Ramos (cell line): ENCODE data around the gene NEUROD2.

Source experiments
- in situ Hi-C: fragments of 300-500 bp; cut with MboI; formaldehyde crosslinking; loops from one replicate; pipeline ENCODE4 v1.14.3; 2022; ENCODE audit warnings: low sequenced_read_pairs; ENCODE audit not compliant: unreplicated experiment

NEUROD2 gene

DNA sequence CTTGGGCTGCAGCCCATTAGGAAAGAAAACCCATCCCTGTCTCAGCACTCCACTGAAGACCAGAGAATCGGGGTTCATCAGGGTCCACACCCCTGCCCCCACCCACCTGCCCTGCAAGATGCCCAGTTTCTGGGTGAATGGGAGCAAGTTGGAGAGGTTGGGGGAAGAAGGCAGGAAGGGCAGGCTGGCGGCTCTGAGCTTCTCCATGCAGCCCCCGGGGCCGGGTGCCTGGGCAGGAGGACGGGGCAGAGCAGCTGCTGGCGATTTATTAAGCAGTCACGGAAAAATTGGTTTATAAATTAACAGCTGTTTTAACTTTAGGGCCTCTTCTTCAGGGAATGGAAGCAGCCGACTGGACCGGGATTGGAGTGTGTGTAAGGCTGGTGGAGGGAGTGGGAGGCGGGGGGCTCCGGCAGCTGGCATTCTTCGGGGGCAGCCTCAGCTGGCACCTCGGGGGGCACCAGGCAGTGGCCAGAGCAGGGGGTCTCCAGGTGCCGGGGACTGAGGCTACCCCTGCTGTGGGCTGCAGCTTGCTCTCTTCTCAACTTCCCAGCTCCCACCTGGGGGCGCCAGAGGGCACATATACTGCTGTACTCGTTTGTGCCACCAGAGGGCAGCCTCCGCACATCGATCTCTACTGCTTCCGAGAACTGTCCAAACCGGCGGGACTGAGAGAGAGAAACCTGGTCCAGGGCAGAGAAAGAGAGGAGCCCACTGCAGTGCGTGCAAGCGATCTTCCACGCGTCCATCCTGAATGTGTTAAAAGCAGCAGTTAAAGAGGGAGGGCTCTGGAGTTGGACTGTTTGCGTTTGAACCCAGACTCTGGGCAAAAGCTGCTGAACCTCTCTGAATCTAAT is 14.0 kb upstream of the NEUROD2 start:
- in situ Hi-C loops, result no loop called here

DNA sequence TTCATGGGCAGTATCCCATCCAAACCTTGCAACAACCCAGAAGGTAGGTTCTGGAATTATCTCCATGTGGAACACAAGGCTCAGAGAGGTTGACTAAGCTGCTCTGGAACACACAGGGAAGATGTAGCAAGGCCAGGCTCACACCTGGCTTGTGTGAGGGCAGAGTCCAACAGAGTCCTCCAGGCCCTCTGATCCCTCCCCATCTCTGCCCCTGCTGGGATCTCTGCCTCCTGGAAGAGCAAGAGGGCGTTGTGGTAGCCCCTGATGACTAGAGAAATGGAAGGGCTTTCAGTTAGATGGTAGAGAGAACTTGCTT is 12.0 kb upstream of the NEUROD2 start:
- in situ Hi-C loops, result no loop called here

DNA sequence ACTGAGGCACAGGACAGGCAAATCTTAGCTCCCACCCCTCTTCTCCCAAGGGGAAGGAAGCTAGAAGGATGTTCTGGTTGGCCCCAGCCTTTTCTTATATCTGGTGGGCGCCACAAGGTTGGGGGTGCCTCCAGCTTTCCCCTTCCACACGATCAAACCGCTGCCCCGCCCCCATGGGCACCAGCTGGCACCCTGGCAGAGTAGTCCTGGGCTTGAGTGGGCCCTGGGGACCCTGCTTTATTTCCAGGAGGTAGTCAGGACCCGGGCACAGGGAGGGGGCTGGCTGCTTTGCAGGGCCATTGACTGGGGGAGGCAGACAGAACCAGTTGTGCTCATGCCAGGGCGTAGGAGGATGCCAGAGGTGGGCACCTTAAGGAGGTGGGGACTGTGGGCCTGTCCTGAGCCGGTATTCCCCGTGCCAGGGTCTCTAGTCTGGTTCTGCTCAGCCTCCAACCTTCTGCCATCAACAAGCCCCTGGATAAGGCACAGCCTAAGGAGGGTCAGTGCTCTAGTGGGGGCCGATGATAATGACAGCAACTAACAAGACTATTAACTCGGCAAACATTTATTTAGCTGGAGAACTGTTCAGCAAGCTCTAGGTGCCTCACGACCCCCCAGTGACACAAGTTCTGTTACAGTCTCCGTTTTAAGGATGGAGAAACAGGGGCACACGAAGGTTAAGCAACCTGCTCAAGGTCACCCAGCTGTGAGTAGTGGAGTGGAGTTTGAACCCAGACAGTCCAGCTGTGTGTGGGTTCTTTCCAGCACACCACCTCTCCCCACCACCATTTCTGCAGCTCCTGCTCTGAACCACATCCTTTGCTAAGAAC is 11.5 kb upstream of the NEUROD2 start:
- in situ Hi-C loops, result no loop called here

DNA sequence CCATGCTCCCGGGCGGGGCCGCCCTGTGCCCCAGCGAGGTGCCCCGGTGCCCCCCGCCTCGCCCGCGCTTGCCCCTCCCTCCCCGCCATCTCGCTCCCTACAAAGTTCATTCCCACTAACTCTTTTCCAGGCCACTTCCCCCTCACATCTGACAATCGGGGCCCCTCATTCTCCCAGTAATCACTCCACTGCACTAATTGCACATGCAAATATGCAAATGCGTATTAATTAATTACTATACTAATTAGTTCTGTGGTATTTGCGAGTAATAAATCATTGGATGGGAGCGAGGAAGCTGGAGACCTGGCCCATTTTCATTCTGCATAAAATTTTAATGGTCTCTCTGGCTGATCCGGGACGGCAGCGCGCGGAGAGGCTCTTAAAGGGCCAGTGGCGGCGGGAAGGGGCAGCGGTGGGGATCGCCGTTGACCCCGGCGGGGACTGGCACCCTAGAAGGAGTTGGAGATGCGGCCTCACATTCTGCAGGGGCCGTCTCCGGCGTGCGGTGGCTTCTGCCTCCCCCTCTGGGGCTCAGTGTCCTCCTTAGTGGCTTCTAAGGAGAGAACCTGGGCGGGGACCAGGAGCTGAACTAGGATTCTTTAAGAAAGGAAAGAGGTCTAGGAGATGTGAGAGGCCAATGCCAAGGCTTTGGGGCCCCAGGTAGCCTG is 10.7 kb upstream of the NEUROD2 start:
- in situ Hi-C loops, result no loop called here

DNA sequence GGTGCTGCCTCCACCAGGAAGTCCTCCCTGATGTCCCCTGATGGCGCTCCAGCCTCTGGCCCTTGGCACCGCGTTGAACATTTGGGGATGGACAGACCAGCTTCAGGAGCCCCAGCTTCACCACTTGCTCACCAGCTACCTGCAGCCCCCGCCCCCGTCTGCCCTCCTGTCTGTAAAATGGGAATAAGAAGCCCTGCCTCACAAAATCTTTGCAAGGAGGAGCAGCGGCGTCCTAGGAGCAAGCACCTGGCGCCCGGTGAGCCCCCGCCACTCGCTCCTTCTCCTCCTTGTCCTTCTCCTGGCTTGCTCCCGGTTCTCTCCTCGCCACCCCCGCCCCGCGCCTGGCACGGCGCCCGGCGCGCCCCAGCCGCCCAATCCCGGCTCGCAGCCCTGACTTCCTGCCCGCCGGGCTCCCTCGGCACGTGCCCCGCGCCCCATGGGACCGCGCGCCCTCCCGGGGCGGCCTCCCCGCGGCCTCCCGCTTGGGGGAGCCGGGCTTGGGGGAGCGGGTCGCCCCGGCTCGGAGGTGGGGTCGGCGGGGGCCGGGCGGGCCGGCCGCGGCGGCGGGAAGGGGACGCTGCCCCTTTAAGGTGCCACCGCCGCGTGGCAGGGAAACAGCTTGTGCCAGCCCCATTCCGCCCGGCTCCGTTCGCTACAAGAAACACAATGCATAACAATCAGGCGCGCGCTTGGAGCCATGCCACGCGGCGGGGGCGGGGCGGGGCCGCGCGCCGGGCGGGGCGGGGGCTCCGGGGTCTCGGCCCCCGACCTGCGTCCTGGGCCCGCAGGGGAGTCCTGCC is 9.9 kb upstream of the NEUROD2 start:
- in situ Hi-C loops, result no loop called here

DNA sequence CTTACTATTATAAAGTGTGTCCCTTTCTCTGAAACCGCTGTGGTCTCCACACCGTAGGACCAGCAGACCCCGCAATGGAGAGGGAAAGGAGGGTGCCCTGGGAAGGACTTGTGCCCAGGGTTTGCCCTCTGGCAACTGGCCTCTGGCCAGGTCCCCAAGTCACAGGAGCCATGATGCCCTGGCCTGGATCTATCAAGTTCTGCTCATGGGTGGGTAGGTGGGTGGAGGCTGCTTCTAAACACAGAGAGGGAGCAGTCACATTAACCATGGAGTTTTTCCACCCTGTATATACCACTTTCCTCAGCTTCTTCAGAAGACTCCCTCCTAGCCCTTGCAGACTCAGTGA is 9.4 kb upstream of the NEUROD2 start:
- in situ Hi-C loops, result no loop called here

DNA sequence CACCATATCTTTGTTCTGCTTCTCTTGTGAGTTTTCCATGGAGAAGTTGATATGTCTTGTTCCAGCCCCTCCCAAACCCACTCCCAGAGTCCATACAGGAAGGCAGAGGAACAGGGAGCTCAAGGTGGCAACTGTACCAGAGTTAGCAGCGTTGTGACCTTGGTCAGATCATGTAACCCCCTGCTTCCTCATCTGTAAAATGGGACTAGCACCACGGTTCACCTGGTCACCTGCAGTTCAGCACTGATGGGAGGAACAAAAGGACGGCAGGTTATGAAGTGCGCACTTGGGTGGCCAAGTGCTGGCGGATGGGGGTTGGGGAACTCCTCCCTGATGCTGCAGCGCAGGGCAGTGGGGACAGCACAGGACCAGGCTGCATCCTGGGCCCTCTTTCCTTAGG is 7.7 kb upstream of the NEUROD2 start:
- in situ Hi-C loops, result no loop called here

DNA sequence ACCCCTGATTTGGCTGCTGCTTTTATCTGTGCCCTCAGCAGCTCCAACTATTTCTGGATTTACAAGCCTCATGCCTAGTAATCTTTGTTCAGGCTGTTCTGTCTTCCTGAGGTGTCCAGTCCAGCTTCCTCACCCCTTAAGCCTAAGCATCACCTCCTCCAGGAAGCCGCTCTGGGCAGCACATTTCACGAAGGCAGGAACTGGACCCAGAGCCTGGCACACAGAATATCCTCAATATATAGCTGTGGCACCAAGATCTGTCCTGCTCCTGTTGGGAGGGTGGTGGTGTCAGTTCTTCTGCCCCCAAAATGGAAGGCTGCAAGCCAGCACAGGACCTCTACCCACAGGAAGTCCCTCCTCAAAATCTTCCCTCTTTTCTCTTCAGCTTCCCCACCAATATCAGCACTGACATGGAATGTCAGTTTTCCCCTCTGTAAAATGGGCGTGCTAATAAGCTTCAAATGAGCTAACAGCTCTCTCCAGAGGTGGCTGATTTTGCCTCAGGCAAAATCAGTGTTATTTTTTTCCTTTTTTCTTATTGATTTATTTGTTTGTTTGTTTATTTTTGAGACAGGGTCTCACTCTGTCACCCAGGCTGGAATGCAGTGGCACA is 6.9 kb upstream of the NEUROD2 start:
- in situ Hi-C loops, result no loop called here

DNA sequence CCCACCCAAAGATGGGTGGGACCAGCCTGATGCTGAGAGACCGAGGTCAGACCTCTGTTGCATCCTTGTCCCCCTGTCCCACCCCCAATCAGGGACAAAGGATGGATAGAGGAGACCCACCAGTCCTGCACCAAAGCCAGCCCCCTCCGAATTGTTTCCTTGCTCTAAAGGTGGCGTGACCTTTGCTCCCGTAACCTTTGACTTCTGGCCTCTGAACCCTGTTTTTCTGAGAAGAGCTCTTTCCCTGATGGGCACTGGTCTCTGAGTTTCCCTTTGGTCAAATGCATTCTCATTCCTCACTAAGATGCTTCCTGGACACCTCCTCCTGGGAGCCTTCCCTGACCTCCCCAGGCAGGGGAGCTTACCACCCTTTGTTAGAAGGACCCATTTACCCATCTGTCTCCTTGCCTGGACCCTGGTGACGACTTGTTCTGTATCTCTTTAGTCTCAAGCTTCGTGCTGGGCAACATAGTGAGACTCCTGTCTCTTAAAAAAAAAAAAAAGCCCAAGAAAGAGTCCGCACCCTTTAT is 5.3 kb upstream of the NEUROD2 start:
- in situ Hi-C loops, result no loop called here

DNA sequence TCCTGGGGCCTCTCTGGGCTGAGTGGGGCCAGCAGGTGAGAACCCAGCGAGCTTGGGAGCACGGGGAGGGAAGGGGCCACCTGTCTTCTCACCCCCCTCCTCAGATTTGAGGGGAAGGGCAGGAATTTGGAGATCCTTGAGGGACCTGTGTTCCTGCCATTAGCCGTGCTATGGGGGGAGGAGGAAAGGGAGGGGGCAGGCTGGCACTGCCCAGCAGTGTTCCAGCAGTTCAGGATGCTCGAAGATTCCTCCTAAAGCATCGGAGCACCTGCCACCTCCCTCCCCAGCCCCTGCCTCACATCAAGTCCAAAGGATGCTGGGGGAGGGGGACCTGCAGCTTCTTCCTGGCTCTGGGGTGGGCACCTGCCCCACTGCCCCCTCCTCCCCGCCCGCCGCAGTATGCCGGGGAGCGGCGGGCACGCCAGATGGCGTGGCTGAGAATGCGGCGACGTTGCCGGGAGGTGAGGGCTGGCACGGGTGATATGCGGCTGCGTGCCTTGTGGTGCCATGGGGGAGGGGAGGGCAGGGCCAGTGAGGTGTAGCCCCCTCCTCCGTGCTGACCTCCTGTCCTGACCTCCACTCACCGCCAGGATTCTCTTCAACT is 4.7 kb upstream of the NEUROD2 start:
- in situ Hi-C loops, result no loop called here

DNA sequence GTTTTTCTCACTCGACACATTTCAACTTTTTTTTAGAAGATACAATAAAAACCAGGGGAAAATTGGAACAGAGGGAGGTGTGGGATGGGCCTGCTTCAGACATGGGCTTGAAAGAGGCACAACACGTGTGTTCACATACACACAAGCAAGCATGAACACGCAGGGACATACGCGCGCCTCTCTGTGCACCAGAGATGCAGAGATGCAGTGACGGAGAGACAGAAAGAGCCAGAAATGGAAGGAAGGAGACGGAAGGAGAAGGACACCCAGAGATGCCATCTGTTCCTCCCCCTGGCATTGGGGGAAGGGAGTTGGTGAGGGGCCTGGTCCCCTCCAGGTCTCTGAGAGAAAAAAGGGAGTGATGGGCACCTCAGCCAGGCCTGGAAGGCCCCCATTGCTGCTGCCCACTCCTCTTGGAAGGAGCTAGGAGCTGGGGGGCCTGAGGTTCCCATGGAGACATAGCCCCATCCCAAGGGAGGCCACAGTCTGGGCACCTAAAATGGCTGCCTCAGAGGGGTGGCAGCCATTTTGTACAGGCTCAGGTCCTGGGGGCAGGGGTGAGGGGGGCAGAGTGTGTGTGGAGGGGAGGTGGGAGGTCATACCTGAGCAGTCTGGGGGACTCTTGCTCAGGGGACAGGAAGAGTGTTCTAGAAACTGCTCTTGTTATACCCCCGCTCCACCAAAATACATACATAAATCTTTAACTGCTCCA is 3.8 kb upstream of the NEUROD2 start:
- in situ Hi-C loops, result no loop called here

DNA sequence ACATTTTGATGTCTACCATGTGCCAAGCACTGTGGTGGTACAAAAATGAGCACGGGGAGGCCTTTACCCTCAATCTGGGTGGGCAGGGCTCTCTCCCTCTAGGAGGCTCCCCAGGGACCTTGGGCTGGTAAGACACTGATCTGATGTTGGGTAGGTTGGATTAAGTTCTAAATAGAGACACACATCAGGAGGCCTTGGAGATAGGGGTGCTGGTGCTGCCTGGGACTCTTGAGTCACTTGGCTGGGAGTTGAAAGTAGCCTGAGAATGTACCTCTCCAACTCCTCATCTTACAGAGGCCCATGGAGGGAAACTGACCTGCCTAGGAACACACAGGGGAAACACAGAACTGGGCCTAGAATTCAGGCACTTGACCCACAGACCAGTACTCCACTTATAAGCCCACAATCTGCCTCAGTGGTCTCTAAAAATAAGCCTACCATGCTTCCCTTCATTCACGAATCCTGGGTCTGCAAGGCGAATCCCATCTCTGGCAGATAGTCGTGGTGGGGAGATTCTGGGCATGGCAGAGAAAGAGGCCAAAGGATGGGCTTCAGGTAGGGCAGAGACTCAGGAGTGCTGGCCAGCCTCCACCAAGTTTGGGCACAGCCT is 1.8 kb upstream of the NEUROD2 start:
- in situ Hi-C loops, result no loop called here

DNA sequence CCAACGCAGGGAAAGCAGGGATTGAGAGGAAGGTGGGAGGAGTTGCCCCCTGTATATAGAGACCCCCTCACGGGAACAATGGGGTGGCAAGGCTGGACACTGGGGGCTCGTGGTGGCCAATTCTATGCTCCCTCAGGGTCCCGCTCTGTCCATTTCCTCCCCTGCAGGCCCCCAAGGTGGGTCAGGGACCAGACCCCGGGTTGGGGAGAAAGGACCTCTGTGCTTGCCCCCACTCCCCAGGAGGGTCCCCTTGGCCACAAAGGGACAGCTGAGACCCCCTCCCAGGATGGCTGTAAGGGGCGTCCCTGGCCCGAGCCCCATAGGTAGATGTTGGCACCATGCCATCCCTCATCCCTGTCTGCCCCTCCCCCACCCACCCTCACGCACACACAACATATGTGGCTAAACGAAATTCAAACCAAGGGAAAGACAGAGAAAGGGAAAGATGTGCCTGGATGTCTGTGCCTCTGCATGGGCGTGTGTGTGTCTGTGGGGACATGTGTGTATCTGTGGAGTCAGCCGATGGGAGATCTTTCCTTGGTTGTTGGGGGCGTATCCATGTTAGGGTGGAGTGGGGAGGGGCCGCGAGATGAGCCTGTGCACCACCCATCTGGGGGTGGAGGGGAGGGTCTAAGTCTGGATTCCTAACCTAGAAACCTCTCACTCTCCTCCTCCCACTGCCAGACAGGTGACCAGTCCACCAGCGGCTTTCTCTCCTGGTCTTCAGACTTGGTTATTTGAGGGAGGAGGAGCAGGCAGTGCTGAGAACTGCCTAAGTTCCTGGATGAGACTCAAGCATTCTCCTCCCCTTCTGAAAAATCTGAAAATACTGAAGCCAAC is 642 bp upstream of the NEUROD2 start:
- in situ Hi-C loops, result no loop called here

DNA sequence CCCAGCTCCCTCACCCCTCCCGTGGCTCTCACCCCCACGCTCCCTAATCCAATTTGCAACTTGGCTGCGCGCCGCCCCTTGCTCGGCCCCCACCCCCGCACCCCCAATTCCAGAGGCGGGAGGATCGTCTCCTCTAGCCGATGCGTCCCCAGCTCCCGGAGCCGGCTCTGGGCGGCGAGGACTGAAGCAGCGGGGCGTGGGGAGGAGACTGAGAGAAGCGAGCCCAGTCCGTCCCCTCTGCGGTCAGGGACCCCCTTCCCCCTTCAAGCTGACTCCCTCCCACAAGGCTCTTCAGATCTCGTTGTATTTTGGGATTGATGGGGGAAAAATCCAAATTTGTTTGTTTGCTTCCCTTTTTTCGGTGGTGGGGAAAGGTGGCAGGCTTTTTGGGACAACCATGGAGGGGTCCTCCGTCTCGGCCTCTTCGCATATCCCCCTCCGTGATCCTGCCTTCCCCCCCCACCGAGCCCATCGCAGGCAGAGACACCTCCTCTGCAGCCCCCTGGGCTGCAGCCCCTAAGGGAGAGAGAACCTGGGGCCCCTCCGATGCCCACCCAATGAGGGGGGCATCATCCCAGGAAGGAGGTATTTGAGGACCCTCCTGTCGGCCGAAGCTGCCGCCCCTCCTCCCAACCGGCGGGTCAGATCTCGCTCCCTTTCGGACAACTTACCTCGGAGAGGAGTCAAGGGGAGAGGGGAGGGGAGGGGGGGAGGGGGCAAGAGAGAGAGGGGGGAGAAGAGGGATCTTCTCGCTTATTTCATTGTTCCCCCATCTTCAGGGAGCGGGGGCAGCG is 466 bp downstream of the NEUROD2 start:
- in situ Hi-C loops, result no loop called here

DNA sequence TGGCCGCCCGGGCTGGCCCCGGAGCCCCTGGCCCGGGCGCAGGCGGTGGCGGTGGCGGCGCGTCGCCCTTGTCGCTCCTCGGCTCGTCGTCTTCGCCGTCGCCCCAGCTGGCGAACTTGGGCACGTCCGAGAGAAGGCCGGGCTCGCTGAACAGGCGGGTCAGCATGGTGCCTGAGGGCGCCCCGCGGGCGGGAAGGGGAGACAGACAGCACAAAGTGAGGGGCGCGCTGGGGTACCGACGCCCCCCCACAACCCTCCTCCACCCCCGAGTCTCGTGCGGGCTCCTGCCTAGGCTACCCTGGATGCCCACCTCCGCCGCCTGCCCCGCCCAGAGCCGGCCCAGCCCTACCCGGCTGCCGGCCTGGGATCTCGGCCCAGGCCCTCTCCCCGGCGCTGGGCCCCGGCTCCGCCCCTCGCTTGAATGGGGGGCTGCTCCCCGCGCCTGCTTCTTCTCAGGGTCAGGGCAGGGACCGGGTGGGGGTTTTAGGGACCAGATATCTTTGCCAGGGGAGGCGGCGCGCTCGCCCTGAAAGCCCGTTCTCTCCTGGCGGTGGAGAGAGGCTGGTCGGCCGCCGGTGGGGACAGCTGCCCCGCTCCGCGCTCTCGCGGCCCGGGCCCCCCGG is 1.2 kb downstream of the NEUROD2 start:
- in situ Hi-C loops, result no loop called here
